NCI-H69 (cell line): Measurements from ENCODE around the gene RAB12.

Source experiments
- DNase-seq: peaks from one replicate; lab custom pipeline; 2025; lab: John Stamatoyannopoulos, UW

RAB12 gene

DNA sequence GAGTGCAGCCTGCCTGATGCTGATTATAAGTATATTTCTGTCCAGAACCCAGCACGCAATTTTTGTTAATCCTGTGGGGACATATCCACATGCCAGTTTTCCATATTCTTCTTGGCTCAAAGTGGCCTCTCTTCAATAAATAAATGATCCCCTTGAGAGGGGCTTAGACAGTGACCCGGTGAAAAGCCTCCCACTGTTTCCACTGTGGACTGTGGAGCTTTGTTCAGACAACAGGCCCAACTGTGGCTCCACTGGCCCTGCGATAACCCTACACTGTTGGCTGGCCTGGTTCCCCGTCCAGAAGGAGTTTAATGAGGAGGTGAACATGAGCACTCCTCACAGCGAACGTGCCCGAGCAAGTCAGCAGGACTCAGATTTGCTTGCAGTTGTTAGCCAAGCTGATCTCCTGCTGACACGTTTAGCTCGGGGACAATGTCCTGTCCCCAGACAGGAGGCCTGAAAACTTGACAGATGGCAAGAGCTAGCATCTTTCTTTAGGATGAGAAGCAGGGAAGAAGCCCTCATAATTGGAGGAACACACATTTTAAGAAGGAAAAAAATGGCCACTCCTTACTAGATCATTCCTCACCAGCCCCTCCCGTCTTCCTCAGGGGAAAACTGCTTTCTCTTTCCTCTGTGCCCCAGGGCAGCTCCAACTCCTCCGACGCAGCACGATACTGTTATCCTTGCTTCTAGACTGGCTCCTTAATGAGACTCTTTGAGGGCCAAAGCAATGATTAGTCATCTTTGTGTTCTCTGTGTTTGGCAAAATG is 76.1 kb downstream of the RAB12 start:
- DNase-seq, result peak; percentile 100

DNA sequence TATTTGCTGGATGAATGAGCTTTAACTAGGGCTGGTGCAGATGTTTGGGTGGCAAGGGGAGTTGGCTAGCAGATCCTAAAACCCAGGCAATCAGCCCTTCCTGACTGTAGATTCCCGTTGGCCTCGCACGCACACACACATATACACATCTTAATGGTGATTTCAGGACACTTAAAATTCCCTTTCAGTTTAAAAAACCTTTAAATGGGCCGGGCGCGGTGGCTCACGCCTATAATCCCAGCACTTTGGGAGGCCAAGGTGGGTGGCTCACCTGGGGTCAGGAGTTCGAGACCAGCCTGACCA is 76.6 kb downstream of the RAB12 start:
- DNase-seq, result no peak

DNA sequence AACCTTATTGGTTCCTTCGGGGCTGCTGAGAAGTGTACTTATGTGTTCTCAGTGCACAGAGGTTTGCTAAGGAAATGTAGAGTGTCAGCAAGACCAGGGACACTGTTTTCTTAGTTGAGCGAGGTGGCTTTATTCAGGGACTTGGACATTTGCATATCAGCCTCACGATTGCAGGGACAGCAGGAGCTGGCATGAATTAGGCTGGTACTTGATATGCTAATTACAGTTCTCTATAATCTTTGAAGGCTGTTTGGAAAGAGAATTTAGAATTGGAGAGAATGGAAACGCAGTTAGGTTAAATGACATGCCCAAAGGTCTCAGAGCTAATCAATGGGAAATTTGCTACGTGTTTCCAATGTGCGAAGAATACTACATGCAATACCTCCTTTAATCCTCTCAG is 77.4 kb downstream of the RAB12 start:
- DNase-seq, result peak; percentile 94

DNA sequence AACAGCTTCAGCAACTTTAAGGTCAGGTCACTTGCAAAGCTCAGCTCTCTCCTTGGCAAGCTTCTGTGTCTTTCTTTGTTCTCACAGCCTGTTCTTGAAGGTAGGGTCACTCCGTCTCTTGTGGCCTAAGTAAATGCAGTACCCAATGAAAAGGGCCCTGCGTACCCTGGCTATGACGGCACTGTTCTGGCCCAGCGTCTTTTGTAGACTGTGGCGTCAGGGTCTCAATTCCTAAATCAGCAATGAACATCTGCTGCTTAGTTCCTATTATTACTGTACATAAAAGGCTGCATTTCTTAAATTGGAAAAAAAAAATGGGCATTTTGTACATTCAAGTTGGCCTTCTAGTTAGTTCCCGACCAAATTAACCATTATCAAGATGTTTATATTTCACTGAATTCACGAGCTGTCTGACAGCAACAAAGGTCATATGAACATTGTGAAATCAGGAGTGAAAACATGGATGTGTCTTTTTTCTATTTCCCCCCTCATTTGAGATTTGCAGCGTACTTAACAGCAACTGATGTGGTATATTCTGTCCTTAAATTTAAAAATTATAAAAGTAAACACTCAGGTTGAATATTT is 79.1 kb downstream of the RAB12 start:
- peak; percentile 70 for DNase-seq

DNA sequence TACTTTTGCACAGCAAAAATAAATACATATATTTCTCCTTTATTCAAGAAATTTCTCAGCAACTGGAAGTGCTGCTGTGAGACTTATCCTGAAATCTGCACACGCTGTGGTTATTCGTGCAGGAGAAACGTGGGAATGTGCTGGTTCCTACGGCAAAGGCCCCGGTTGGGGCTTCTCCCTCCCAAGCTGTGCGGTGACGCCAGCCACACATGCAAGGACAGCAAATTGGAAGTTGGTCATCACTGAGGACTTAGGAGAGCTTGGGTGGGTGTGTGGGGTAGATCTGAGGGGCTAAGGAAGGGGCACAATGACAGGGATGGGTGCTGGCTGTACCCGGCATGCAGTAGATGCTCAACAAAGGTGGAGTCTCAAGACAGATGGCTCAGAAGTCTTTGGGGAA is 79.6 kb downstream of the RAB12 start:
- peak; percentile 40 for DNase-seq
